Esophagus squamous epithelium (tissue), 5 donors: Measurements from ENCODE around the gene WFIKKN1. TPM values are rescaled to one million over a fixed set of nuclear protein-coding genes. Genes with fewer than 3 reads are reported as not detected.

Experiments used
- DNase-seq: peaks from one replicate; lab custom pipeline; 2025; lab: John Stamatoyannopoulos, UW
- H3K27ac ChIP-seq, 4 donors: fragments of 200-600 bp; sonication (generic); one replicate each; pipeline ENCODE4 v1.5.1; 2016 to 2019; ENCODE audit warnings: mild to moderate bottlenecking in 1 of 4
- H3K27me3 ChIP-seq, 4 donors: fragments of 200-600 bp; sonication (generic); 1 replicate in 3 of 4; 2 replicates in 1 of 4; pipeline versions ENCODE4 v1.5.1 to v1.6.0; 2017 to 2021; ENCODE audit warnings: antibody characterized with exemption in 1 of 4
- H3K36me3 ChIP-seq, 3 donors: fragments of 200-600 bp; sonication (generic); one replicate each; pipeline ENCODE4 v1.5.1; 2016 to 2019
- H3K4me1 ChIP-seq, 3 donors: fragments of 200-600 bp; sonication (generic); one replicate each; pipeline ENCODE4 v1.5.1; 2017 to 2019
- H3K4me3 ChIP-seq, 4 donors: fragments of 200-600 bp; sonication (generic); 1 replicate in 3 of 4; 2 replicates in 1 of 4; pipeline ENCODE4 v1.5.1; 2016 to 2019; ENCODE audit warnings: mild to moderate bottlenecking in 2 of 4, moderate library complexity in 1 of 4
- H3K9me3 ChIP-seq, 3 donors: fragments of 200-600 bp; sonication (generic); one replicate each; pipeline ENCODE4 v1.5.1; 2016 to 2019
- CTCF ChIP-seq, 6 experiments: fragments of 450-650 bp in 4 of 6; fragments of 200-600 bp in 2 of 6; sonication (generic) in 2 of 6; IDR thresholded peaks; one replicate each; pipeline ENCODE4 v1.5.1; 2016 to 2019; ENCODE audit warnings: antibody characterized with exemption in 6 of 6, mild to moderate bottlenecking in 4 of 6, moderate library complexity in 4 of 6
- POLR2A ChIP-seq, 4 donors: fragments of 450-650 bp; IDR thresholded peaks; one replicate each; pipeline ENCODE4 v1.6.1; 2017; ENCODE audit warnings: antibody characterized with exemption in 4 of 4, mild to moderate bottlenecking in 4 of 4, moderate library complexity in 3 of 4
- WGBS, 2 donors: methylation state at CpG; one replicate each; pipeline ENCODE4 v1.1.5; 2018; 5-methylcytosine and 5-hydroxymethylcytosine counted together
- intact Hi-C: fragments of 100-400 bp; cut with DNase I; formaldehyde crosslinking; loops from one replicate; pipeline ENCODE4 v1.15.0; 2022
- total RNA-seq, 4 donors: library from RNA; depleted of rRNA; stranded (reverse); fragments of >200 nt; gene quantifications; one replicate each; pipeline ENCODE4 v1.1.0, GENCODE V29; 2016
- donor health status: DM: yes; HTN: yes; CAD: no.

WFIKKN1 gene
- total RNA-seq, 4 donors from 2014 or later = under 0.01 to 1.8 (median 0.29) TPM

GRCh38 chr16:629185-629832 is 1.5 kb upstream of the WFIKKN1 start:
- Histone ChIP-seq H3K4me1 (peaks cover 20 to 43% (median 29%) of the 10 kb centered on the region in 3 donors), H3K4me3 (no peak overlapping the region), H3K27me3 (no peaks in the 10 kb centered on the region), H3K9me3 (no peaks in the 10 kb centered on the region), H3K36me3 (peaks cover 9 to 67% (median 15%) of the 10 kb centered on the region in 3 donors), H3K27ac (no peak overlapping the region)
- TF ChIP-seq CTCF (IDR thresholded peaks at IDR 0.05) = no peak
- TF ChIP-seq POLR2A (IDR thresholded peaks at IDR 0.05) = no peak
- intact Hi-C loops = no loop called here
- 74 to 82% methylated on average over 10 to 11 of the region's 29 CpGs for WGBS, 2 donors
- no peak for DNase-seq

GRCh38 chr16:629833-630248 is 944 bp upstream of the WFIKKN1 start:
- Histone ChIP-seq H3K27me3 (no peaks in the 10 kb centered on the region), H3K4me1 (peaks cover 23 to 48% (median 29%) of the 10 kb centered on the region in 3 donors), H3K9me3 (no peaks in the 10 kb centered on the region), H3K4me3 (no peak overlapping the region), H3K36me3 (peaks cover 9 to 72% (median 15%) of the 10 kb centered on the region in 3 donors), H3K27ac (no peak overlapping the region)
- no peak for TF ChIP-seq POLR2A (IDR thresholded peaks at IDR 0.05)
- TF ChIP-seq CTCF (IDR thresholded peaks at IDR 0.05) = no peak
- intact Hi-C loops = no loop called here
- WGBS, 2 donors = no CpG with 5 or more reads among the region's 11 CpGs
- no peak for DNase-seq

GRCh38 chr16:630249-630814 is 453 bp upstream of the WFIKKN1 start:
- H3K27me3 ChIP-seq = no peaks in the 10 kb centered on the region
- no peak overlapping the region for H3K4me3 ChIP-seq
- peaks cover 9 to 70% (median 15%) of the 10 kb centered on the region in 3 donors for H3K36me3 ChIP-seq
- no peaks in the 10 kb centered on the region for H3K9me3 ChIP-seq
- intact Hi-C loops = no loop called here
- TF ChIP-seq CTCF (IDR thresholded peaks at IDR 0.05) (no peak), POLR2A (IDR thresholded peaks at IDR 0.05) (no peak)
- no peak for DNase-seq
- no peak overlapping the region for H3K27ac ChIP-seq
- H3K4me1 ChIP-seq = peaks cover 28 to 53% (median 34%) of the 10 kb centered on the region in 3 donors
- WGBS, 2 donors = no CpG with 5 or more reads among the region's 29 CpGs

- no peak for DNase-seq
- H3K9me3 ChIP-seq = no peaks in the 10 kb centered on the region
- peaks cover 29 to 51% (median 35%) of the 10 kb centered on the region in 3 donors for H3K4me1 ChIP-seq
- H3K27me3 ChIP-seq = no peaks in the 10 kb centered on the region
- WGBS, 2 donors = 53 to 61% methylated on average over 6 to 8 of the region's 9 CpGs
- H3K4me3 ChIP-seq = no peak overlapping the region
- peaks cover 9 to 54% (median 15%) of the 10 kb centered on the region in 3 donors for H3K36me3 ChIP-seq
- TF ChIP-seq POLR2A (IDR thresholded peaks at IDR 0.05) = no peak
- no peak for TF ChIP-seq CTCF (IDR thresholded peaks at IDR 0.05)
- H3K27ac ChIP-seq = no peak overlapping the region
- intact Hi-C loops = no loop called here
Observed at GRCh38 chr16:631808-632358, 1.1 kb downstream of the WFIKKN1 start.
